CD8-positive, alpha-beta memory T cell (primary cell): ENCODE results near the gene NTN5. TPM values are rescaled to one million over a fixed set of nuclear protein-coding genes. Genes with fewer than 3 reads are reported as not detected.

Experiments used
- CTCF ChIA-PET: fragments of 350-600 bp; sonication (Branson Sonifier 250); formaldehyde crosslinking; loops from one replicate; lab custom pipeline; 2021; ENCODE audit warnings: antibody characterized with exemption; lab: Charles Lee
- POLR2A ChIA-PET: fragments of 350-600 bp; sonication (Branson Sonifier 250); formaldehyde crosslinking; loops from one replicate; lab custom pipeline; 2021; ENCODE audit warnings: antibody characterized with exemption; lab: Charles Lee
- DNase-seq, 5 donors: peaks; one replicate each; pipeline versions ENCODE4 v3.0.0 to v3.0.0-alpha.2; 2020 to 2022; ENCODE audit warnings: mixed read lengths in 1 of 5
- H3K27ac ChIP-seq: one replicate; pipeline ENCODE4 v1.7.0; 2013; ENCODE audit warnings: low read depth, mild to moderate bottlenecking, low read length, moderate library complexity
- H3K27me3 ChIP-seq: 2 replicates; pipeline ENCODE4 v1.7.0; 2013; ENCODE audit warnings: low read length, mild to moderate bottlenecking; ENCODE audit not compliant: insufficient read depth, poor library complexity, severe bottlenecking
- H3K36me3 ChIP-seq: 2 replicates; pipeline ENCODE4 v1.7.0; 2013; ENCODE audit warnings: mild to moderate bottlenecking, low read length, moderate library complexity; ENCODE audit not compliant: insufficient read depth
- H3K4me1 ChIP-seq: 2 replicates; pipeline ENCODE4 v1.7.0; 2013; ENCODE audit warnings: mild to moderate bottlenecking, low read length, moderate library complexity; ENCODE audit not compliant: insufficient read depth
- H3K4me3 ChIP-seq: 2 replicates; pipeline ENCODE4 v1.7.0; 2013; ENCODE audit warnings: mild to moderate bottlenecking, low read length
- H3K9me3 ChIP-seq: 2 replicates; pipeline ENCODE4 v1.7.0; 2013; ENCODE audit warnings: mild to moderate bottlenecking, low read length
- H3K27ac Mint-ChIP-seq, 8 donors: one replicate each; pipeline ENCODE4 v1.8.0; 2020 to 2021; ENCODE audit warnings: mixed read lengths in 8 of 8, mild to moderate bottlenecking in 6 of 8, inconsistent platforms in 3 of 8, moderate library complexity in 3 of 8
- H3K27me3 Mint-ChIP-seq, 2 donors: one replicate each; pipeline ENCODE4 v1.8.0; 2020 to 2021; ENCODE audit warnings: mixed read lengths in 2 of 2, mild to moderate bottlenecking in 1 of 2, moderate library complexity in 1 of 2
- H3K36me3 Mint-ChIP-seq, 3 donors: one replicate each; pipeline ENCODE4 v1.8.0; 2020 to 2021; ENCODE audit warnings: mixed read lengths in 3 of 3, inconsistent platforms in 1 of 3, mild to moderate bottlenecking in 1 of 3
- H3K4me1 Mint-ChIP-seq, 3 donors: one replicate each; pipeline ENCODE4 v1.8.0; 2020 to 2021; ENCODE audit warnings: mixed read lengths in 3 of 3, inconsistent platforms in 1 of 3, mild to moderate bottlenecking in 1 of 3
- H3K4me3 Mint-ChIP-seq, 7 donors: one replicate each; pipeline ENCODE4 v1.8.0; 2020 to 2021; ENCODE audit warnings: mixed read lengths in 7 of 7, mild to moderate bottlenecking in 6 of 7, moderate library complexity in 4 of 7, inconsistent platforms in 2 of 7
- H3K9me3 Mint-ChIP-seq, 5 donors: one replicate each; pipeline ENCODE4 v1.8.0; 2020 to 2022; ENCODE audit warnings: mixed read lengths in 5 of 5, mild to moderate bottlenecking in 3 of 5, moderate library complexity in 2 of 5, inconsistent platforms in 1 of 5
- polyA plus RNA-seq: library from polyadenylated mRNA; unstranded; fragments of 300-500 nt; fragmentation: Illumina TruSeq; gene quantifications from one replicate; pipeline ENCODE4 v1.2.3, GENCODE V29; 2021
- total RNA-seq, 2 experiments: library from RNA; stranded (reverse); gene quantifications; one replicate each; pipeline ENCODE4 v1.2.3, GENCODE V29; 2021

The NTN5 gene
- total and polyA plus RNA-seq, 3 experiments from 2014 or later: 0.11 to 0.33 TPM; not detected in 1

GRCh38 chr19:48673436-48674100 lies 751 bp upstream of the NTN5 start:
- no peak overlapping the region for H3K27ac Mint-ChIP-seq
- POLR2A ChIA-PET: interaction anchor here (1.0 kb wide), 1 partner anchor 28 kb away, joined by 4 read pairs; the partner anchor contains the start of gene CA11
- H3K36me3 ChIP-seq: no peaks in the 10 kb centered on the region
- no peaks in the 10 kb centered on the region for H3K9me3 ChIP-seq
- H3K27me3 Mint-ChIP-seq: peaks cover 0 to 1% of the 10 kb centered on the region in 2 donors
- H3K4me3 ChIP-seq: no peak overlapping the region
- DNase-seq: no peak
- peaks cover 9% of the 10 kb centered on the region for H3K4me1 ChIP-seq
- CTCF ChIA-PET: interaction anchor here (1.1 to 4.7 kb wide), 3 partner anchors 11 to 40 kb away, joined by 3 to 34 read pairs (median 4); partner anchors contain the start of gene CA11
- peaks cover 0 to 1% (median 0%) of the 10 kb centered on the region in 3 donors for H3K36me3 Mint-ChIP-seq
- H3K4me3 Mint-ChIP-seq: no peak overlapping the region
- peaks cover 5 to 8% (median 7%) of the 10 kb centered on the region in 3 donors for H3K4me1 Mint-ChIP-seq
- no peak overlapping the region for H3K27ac ChIP-seq
- H3K27me3 ChIP-seq: no peaks in the 10 kb centered on the region
- peaks cover 0 to 2% (median 0%) of the 10 kb centered on the region in 5 donors for H3K9me3 Mint-ChIP-seq

DNA sequence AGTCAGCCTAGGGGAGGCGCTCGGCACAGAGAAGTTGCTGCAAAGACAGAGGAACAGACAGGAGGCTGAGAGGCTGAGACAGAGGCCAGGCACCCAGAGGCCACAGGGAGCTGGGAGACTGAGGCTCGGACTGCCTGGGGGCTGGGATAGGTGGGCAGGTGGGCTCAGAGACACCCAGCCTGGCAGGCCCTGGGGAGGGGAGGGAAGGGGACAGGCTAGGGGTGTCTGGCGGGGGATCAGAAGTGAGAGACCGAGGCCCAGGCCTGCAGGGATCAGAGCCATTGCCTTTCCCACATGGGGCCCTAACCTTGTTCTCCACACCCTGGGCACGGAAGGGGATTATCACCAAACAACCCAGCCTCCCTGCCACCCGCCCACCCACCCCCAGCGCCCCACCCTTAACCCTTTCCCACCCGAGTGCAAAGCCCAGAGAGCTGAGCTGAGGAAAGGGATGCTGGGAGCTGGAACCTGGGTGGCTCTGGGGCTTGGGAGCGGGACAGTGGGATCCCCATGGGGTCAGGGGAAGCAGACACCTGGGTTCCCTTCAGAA lies 1.3 kb downstream of the NTN5 start:
- ChIA-PET CTCF (no interaction called here), POLR2A (interaction anchor here (0.6 kb wide), 1 partner anchor 302 kb away, joined by 4 read pairs; no protein-coding TSS in a partner anchor)
- Mint-ChIP-seq H3K9me3 (peaks cover 0 to 2% (median 0%) of the 10 kb centered on the region in 5 donors), H3K4me1 (peaks cover 5 to 8% (median 7%) of the 10 kb centered on the region in 3 donors), H3K36me3 (peaks cover 0 to 1% (median 0%) of the 10 kb centered on the region in 3 donors), H3K4me3 (no peak overlapping the region), H3K27me3 (peaks cover 0 to 1% of the 10 kb centered on the region in 2 donors), H3K27ac (peak overlapping the region in 1 of 8 donors; percentile 29)
- Histone ChIP-seq H3K9me3 (no peaks in the 10 kb centered on the region), H3K4me3 (no peak overlapping the region), H3K36me3 (no peaks in the 10 kb centered on the region), H3K4me1 (peaks cover 9% of the 10 kb centered on the region), H3K27me3 (no peaks in the 10 kb centered on the region), H3K27ac (no peak overlapping the region)
- DNase-seq: no peak

GRCh38 chr19:48670699-48671445 lies 1.9 kb downstream of the NTN5 start:
- H3K27ac ChIP-seq: no peak overlapping the region
- no peak overlapping the region for H3K4me3 ChIP-seq
- Mint-ChIP-seq H3K36me3 (peaks cover 0 to 1% (median 0%) of the 10 kb centered on the region in 3 donors), H3K9me3 (peaks cover 0 to 2% (median 0%) of the 10 kb centered on the region in 5 donors), H3K4me3 (no peak overlapping the region), H3K4me1 (peaks cover 5 to 8% (median 7%) of the 10 kb centered on the region in 3 donors), H3K27me3 (peaks cover 0 to 1% of the 10 kb centered on the region in 2 donors), H3K27ac (peak overlapping the region in 1 of 8 donors; percentile 29)
- ChIA-PET POLR2A (interaction anchor here (0.6 kb wide), 2 partner anchors 56 to 302 kb away, joined by 3 to 4 read pairs; no protein-coding TSS in a partner anchor), CTCF (no interaction called here)
- no peaks in the 10 kb centered on the region for H3K9me3 ChIP-seq
- no peak for DNase-seq
- no peaks in the 10 kb centered on the region for H3K27me3 ChIP-seq
- peaks cover 9% of the 10 kb centered on the region for H3K4me1 ChIP-seq
- H3K36me3 ChIP-seq: no peaks in the 10 kb centered on the region

- H3K27ac Mint-ChIP-seq: peak overlapping the region in 5 of 8 donors; percentile 5 to 94 (median 54)
- Histone ChIP-seq H3K9me3 (no peaks in the 10 kb centered on the region), H3K27me3 (no peaks in the 10 kb centered on the region), H3K4me1 (peaks cover 2% of the 10 kb centered on the region), H3K36me3 (no peaks in the 10 kb centered on the region), H3K27ac (no peak overlapping the region), H3K4me3 (no peak overlapping the region)
- H3K4me1 Mint-ChIP-seq: peaks cover under 1 to 2% (median 2%) of the 10 kb centered on the region in 3 donors
- DNase-seq: no peak
- peaks cover 0 to 2% (median 0%) of the 10 kb centered on the region in 5 donors for H3K9me3 Mint-ChIP-seq
- POLR2A ChIA-PET: interaction anchor here (0.6 kb wide), 1 partner anchor 57 kb away, joined by 3 read pairs; no protein-coding TSS in a partner anchor
- no peak overlapping the region for H3K4me3 Mint-ChIP-seq
- peaks cover 0 to 1% (median 0%) of the 10 kb centered on the region in 3 donors for H3K36me3 Mint-ChIP-seq
- CTCF ChIA-PET: no interaction called here
- no peaks in the 10 kb centered on the region for H3K27me3 Mint-ChIP-seq
Measured at GRCh38 chr19:48669903-48670668, 2.7 kb downstream of the NTN5 start.

DNA sequence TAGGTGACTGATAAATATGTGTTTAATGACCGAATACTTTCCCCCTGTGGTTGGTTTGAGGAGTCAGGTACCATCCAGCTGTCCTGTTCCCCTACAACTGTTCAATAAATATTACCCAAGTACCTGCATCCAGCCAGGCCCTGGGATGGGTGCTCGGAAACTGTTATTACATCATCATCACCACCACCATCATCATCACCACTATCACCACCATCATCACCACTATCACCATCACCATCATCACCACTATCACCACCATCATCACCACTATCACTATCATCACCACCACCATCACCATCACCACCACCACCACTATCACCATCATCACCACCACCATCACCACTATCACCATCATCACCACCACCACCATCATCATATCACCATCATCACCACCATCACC lies 4.1 kb downstream of the NTN5 start:
- H3K27ac Mint-ChIP-seq: peak overlapping the region in 3 of 8 donors; percentile 47 to 97 (median 91)
- POLR2A ChIA-PET: no interaction called here
- H3K4me3 ChIP-seq: no peak overlapping the region

DNA sequence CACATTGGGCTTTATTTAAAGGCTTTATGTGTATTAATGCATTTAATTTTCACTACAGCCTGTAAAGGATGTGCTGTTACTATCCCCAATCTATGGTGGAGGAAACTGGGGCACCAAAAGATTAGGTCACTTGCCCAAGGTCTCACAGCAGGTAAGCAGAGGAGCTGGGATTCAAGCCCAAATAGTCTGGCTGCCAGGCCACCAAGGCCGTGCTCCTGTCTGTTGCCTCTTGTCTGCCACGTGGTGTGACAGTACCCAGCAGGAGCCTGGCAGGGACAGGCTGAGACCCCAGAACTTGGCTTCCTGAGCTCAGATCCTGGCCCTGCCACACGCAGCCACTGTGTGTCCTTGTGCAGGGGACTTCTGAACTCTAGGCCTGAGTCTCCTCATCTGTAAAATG lies 4.5 kb downstream of the NTN5 start:
- no peaks in the 10 kb centered on the region for H3K36me3 ChIP-seq
- ChIA-PET POLR2A (no interaction called here), CTCF (interaction anchor here (1.0 kb wide), 1 partner anchor 15 kb away, joined by 3 read pairs; no protein-coding TSS in a partner anchor)
- H3K4me1 ChIP-seq: no peaks in the 10 kb centered on the region
- H3K27me3 Mint-ChIP-seq: no peaks in the 10 kb centered on the region
- H3K36me3 Mint-ChIP-seq: peaks cover 0 to 1% (median 0%) of the 10 kb centered on the region in 3 donors
- H3K27ac ChIP-seq: no peak overlapping the region
- H3K4me3 ChIP-seq: no peak overlapping the region
- peaks cover 0 to 2% (median 0%) of the 10 kb centered on the region in 5 donors for H3K9me3 Mint-ChIP-seq
- H3K9me3 ChIP-seq: no peaks in the 10 kb centered on the region
- no peak overlapping the region for H3K4me3 Mint-ChIP-seq
- H3K27ac Mint-ChIP-seq: peak overlapping the region in 1 of 8 donors; percentile 97
- no peaks in the 10 kb centered on the region for H3K4me1 Mint-ChIP-seq
- DNase-seq: no peak
- no peaks in the 10 kb centered on the region for H3K27me3 ChIP-seq

More for the DNA sequence above, 4.1 kb downstream of the NTN5 start:
- Histone ChIP-seq H3K27me3 (no peaks in the 10 kb centered on the region), H3K36me3 (no peaks in the 10 kb centered on the region), H3K9me3 (no peaks in the 10 kb centered on the region), H3K27ac (no peak overlapping the region), H3K4me1 (no peaks in the 10 kb centered on the region)
- H3K4me1 Mint-ChIP-seq: no peaks in the 10 kb centered on the region
- no peak overlapping the region for H3K4me3 Mint-ChIP-seq
- peaks cover 0 to 2% (median 0%) of the 10 kb centered on the region in 5 donors for H3K9me3 Mint-ChIP-seq
- peaks cover 0 to 1% (median 0%) of the 10 kb centered on the region in 3 donors for H3K36me3 Mint-ChIP-seq
- no peak for DNase-seq
- H3K27me3 Mint-ChIP-seq: no peaks in the 10 kb centered on the region
- CTCF ChIA-PET: no interaction called here

GRCh38 chr19:48665786-48666185 lies 7.0 kb downstream of the NTN5 start:
- Mint-ChIP-seq H3K4me1 (peaks cover 5 to 6% (median 6%) of the 10 kb centered on the region in 3 donors), H3K27me3 (peaks cover 0 to 2% of the 10 kb centered on the region in 2 donors), H3K4me3 (no peak overlapping the region), H3K36me3 (peaks cover 0 to 1% (median 0%) of the 10 kb centered on the region in 3 donors), H3K27ac (peak overlapping the region in 1 of 8 donors; percentile 5), H3K9me3 (peaks cover 0 to 2% (median 0%) of the 10 kb centered on the region in 5 donors)
- Histone ChIP-seq H3K36me3 (no peaks in the 10 kb centered on the region), H3K4me3 (no peak overlapping the region), H3K27ac (no peak overlapping the region), H3K27me3 (no peaks in the 10 kb centered on the region), H3K4me1 (peaks cover 8% of the 10 kb centered on the region), H3K9me3 (no peaks in the 10 kb centered on the region)
- ChIA-PET POLR2A (interaction anchor here (0.6 kb wide), 2 partner anchors 13 to 556 kb away, joined by 3 to 4 read pairs; no protein-coding TSS in a partner anchor), CTCF (interaction anchor here (1.2 kb wide), 1 partner anchor 9 kb away, joined by 3 read pairs; no protein-coding TSS in a partner anchor)
- no peak for DNase-seq
